CD4-positive, alpha-beta T cell treated with Interleukin-17A for 4 hours (primary cell): ENCODE measurements around the gene FERD3L.

ENCODE experiments used
- DNase-seq: peaks from one replicate; pipeline ENCODE4 v3.0.0-alpha.2; 2020; ENCODE audit warnings: mixed read lengths

Gene FERD3L

GRCh38 chr7:19098510-19098909 is 46.7 kb downstream of the FERD3L start:
- no peak for DNase-seq

- DNase-seq = no peak
These were observed 47.8 kb downstream of the FERD3L start for GRCh38 chr7:19097165-19098055.

- DNase-seq = no peak
These were observed 49.8 kb downstream of the FERD3L start for GRCh38 chr7:19095353-19095860.
